Measurements from ENCODE around the gene CHGA.

CHGA gene

DNA sequence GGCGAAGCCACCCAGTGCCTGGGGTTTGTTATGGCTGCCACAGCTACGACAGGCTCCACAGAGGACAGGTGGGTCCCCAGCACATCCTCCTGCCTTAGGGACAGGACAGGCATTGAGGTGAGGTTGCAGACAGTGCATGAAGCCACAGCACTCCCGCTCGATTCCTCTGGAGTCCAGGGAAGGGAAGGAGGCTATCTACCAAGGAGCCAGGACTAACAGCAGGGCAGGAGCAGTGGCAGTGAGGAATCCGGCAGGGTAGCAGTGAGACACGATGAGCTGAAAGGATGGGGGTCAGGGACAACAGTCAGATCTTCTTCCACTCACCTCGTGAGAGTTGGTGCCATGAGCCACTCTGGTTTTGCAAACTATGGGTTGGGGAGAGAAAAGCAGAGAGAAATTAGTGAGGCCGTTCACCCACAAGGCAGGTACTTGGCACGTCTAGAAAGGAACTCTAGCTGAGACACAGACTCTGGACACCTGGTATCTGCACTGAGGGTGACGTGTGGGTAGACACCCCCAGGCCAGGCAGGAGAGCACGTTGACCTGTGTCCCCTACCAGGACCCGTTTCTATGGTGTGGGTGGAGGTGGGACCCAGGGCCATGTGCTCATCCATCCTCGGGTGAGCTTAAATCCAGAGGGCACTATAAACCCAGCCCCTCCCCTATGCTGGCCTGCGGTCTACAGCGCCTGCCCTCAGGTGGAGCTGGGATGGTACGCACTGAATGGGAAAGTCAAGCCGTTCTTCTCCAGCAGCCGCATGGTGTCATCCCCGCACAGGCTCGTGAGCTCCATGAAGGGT is 39.3 kb downstream of the CHGA start:
- no peak for DNase-seq

DNA sequence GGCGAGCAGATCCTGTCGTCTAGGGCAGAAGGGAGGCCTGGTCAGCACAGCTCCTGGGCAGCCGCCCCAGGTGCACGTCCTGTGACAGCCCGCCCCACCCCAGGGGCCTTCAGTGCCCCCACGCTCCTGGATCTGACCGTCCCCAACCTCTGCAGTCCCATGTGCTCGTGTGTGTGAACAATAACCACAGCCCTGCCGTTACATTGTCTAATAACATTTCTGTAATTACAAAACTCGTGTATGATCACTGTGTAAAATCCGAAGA is 39.8 kb downstream of the CHGA start:
- no peak for DNase-seq

DNA sequence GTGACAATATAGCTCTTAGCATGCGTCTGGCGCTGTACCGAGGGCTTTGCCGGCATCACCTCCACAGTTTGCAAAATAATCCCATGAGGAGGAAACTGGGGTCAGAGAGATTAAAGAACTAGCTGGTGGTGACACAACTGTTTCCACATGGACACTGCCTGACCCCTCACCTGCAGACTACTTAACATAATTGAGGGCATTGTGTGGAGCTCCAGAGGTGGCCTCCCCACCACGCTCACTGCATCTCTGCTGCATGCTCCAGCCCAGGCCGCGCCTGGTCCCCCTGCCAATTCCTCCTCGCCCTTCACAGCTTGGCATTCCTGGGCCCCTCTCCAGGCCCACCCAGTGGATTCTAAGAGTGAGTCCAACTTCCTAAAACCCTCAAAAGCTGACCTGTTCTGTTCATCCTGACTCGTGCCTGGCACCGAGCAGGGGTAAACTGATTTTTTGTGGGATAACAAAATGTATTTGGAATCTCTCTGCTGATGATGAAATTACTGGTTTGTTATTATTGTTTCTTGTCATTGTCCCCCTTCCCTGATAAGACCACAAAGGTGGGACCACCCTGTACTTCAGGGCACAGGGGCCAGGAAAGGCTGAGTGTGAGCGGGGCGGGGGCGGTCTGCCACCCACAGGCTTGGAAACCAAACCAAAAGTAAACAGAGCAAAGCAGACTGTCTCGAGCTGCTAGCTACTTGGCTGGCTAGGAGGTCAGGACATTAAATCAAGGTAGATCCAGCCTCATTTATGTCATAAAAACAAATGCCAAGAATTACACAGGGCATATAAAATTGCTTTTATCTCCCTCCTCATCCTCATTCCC is 40.6 kb downstream of the CHGA start:
- DNase-seq = no peak

DNA sequence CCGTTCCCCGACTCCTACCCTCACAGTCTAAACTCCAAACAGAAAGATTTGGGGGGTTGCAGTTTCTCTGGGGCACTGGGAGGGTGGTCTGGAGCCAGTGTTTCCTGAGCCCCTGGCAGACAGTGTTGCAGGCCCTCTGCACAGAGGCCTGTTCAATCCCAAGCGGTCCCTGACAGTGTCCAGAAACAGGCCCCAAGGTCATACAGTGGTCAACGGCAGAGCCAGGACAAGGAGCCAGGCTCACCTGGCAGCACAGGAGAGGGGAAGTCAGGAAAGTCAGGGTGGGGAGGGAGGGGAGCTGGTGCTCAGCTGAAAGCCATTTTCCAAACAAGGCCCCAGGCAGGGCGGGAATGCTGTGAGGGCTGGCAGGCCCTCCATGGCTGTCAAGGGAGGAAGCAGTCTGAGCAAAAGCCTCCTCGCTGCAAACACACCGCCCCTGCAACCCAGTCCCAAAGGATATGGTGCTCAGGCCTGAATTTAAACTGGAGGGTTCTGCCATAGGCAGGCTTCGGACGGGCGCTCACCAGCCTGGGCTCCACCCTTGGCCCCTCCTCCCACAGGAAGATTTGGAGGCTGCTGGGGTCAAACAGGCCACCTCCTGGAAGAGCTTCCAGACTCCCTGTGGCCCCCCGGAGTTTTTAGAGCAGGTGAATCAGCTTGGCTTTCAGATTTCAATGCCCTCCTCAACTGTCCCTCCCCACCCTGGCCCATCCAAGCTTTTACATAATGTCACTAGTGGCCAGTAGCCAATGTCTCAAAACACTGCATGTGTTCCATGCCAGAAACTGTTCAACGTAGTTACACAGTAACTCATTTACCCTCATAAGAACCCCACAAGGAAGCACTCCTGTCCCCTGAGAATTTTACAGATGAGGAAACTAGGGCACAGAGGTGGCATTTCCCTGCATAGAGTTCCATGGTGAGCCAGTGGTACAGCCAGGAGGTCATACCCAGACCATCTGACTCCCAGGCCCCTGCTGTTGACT is 41.5 kb downstream of the CHGA start:
- DNase-seq = no peak

- DNase-seq = no peak
These were observed 42.3 kb downstream of the CHGA start for GRCh38 chr14:92965281-92965680.

GRCh38 chr14:92967346-92967926 is 44.5 kb downstream of the CHGA start:
- DNase-seq = no peak

DNA sequence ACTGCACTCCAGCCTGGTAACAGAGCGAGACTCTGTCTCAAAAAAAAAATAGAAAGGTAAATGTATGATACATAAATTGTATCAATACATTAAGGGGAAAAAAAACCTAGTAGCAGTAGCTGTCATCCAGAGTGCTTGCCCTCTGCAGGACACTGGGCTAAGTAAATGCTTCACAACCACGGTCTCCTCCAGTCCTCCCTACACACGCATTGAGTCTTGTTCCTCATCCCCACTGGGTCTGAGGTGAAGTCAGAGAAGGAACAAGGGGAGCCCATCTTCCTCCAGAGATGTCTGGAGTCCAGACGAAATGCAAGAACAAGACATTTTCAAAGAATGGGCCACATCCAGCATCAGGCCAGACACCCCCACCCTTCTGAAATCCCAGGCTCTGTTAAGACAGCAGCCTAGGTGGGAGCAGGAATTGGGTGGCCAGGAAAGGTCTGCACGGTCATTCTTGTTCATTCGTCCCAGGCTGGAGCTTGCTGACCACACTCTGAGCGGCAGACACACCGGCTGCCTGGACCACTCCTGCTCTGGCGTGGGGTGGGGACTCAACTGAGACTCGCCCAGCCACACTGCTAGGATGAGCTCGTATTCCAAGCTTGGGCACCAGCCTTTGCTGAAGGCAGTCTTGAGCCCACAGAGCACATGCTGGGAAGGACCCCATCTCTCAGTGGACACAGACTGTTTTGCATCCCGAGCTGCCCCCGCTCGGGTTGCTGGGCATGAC is 45.5 kb downstream of the CHGA start:
- no peak for DNase-seq

DNA sequence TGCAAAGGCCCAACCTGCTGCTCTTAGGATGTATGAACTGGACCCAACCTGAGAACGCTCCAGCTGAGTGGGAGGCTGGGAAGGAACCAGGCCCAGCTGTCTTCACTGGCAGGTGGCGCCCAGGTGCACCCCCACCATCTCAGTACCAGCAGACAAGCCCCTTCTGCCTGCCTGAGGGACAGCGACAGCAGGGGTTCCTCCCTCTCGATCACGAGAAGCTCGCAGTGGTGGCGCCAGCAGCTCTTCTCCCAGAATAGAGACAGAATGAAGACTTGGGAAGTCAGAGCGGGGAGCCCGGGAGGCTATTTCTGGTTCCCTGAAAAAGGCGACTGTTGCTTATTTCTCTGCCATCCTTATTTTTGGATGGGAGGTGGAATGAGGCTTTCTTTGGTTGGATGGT is 46.5 kb downstream of the CHGA start:
- DNase-seq = no peak

GRCh38 chr14:92969871-92970270 is 46.9 kb downstream of the CHGA start:
- DNase-seq = no peak

DNA sequence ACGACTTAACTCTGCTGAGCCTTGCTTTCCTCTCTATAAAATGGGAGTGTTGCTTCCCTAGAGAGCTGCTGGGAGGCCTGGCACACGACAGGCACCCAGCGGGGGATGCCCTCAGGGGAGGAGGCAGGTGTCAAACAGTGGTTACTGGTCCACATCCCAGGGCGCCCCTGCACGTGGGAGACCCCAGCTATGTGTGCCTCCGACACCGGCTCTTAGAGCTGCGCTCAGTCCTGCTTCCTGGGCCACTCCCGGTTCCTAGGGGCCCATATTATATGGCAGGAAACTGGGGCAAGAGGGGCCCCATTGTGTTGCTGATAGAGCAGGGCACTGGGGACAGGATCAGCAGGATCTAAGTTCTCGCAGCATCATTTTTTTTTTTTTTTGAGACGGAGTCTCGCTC is 47.3 kb downstream of the CHGA start:
- DNase-seq = no peak

DNA sequence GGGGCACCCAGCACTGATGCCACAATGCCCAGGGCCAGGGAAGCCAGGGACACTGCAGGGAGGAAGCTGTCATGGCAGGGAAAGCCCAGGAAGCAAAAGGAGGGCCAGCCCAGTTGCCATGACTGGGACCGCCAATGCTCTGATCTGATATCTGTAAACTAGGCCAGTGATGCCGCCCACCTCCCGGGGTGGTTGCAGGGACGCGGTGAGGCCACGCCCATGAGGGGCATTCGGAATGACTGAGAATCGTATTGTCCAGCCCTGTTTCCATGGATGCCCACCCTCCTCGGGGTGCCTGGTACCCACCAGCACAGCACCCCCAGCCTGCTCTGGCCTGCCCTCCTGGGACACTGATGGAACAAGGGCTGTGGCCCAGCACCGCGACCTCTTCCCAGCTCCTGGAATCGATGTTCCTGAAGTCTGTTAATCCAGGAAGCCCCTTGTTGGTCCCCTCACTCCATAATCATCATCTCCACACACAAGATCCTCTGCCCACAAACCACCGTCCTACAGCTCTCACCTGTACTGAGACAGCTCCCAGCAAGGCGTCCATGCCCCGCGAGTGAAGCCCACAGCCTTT is 48.7 kb downstream of the CHGA start:
- DNase-seq = no peak

DNA sequence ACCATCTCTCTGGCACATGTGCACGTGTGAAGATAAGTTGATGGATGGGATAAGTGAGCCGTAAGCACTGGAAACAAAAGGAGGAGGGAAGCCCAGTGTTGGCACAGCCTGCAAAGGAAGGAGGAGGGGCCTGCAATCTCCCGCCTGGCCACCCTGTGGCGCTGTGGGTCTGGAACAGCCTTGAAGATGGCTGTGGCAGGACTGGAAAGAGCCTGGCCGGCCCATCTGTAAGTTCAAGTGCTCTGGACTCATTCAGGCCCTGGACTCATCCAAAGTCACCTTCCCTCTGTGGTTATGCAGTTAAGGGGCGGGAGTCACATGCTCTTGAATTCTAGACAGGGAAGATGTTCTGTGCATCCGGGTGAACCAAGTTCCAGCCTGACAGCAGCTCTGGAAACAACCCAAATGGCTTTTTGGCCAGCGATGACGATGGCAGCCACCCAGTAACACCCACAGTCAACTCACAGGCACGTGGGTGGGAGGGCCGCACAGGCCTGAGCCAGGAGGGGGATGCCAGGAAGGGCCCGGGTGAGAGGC is 50.4 kb downstream of the CHGA start:
- DNase-seq = no peak

DNA sequence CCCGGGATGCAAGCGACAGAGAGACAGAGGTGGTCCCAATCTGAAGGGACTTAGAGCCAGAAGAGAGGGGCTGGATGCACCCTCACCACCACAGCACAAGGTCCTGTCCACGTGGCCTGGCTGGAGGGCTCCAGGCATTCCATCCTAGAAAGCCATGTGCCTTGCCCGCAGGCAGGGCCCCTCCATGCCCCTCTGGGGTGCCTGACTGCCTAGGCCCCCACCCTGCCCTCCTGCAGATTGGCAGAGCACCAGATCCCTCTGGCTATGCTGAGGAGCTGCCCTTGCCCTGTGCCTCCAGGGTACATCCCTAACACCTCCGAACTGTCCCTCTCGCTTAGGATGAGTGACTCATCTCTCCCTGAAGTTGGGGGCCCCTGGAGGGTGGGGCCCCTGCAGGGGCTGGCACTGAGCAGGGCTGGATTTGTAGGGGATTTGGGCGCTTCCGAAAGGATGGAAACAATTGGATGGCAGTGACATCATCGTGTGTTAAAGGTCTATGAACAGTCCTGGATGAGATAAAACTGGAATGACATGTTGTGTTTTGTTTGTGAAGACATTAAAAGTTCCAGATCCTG is 50.9 kb downstream of the CHGA start:
- no peak for DNase-seq

DNA sequence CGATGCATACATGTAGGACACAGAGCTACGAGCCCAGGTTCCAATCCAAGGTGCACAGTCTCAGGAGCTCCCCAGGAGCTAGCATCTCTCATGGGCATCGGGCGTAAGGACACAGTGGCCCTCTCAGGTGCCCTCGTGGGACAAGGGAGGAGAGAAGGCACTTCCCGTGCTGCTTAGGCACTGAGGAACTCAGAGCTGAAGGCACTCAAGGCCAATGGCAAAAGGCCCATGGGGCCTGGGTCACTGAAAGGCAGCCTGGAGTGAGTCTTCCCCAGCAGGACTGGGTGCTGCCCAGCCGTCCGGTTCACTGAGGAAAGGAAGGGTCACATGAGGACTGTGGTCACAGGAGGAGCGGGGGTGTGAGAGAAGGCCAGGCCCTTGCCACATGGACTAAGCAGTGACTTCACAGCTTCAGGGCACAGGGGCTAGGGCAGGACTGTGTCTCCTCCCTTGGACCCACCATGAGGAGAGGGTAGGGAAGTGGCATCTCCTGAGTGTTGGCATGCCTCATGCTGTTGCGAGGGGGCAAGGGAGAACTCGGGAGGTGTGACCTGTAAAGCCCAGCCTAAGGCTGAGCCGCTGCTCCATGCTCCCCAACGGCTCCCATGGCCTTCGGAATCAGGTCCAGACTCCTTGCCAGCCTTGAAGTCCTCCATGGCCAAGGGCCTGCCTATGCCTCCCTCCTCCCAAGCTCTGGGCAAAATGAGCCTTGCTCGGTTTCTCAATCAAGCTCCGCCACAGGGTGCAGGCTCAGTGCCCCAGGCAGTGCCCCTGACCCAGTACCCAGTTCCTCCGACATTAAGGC is 51.8 kb downstream of the CHGA start:
- no peak for DNase-seq

GRCh38 chr14:92976268-92976667 is 53.3 kb downstream of the CHGA start:
- no peak for DNase-seq

- no peak for DNase-seq
These were observed 55.5 kb downstream of the CHGA start for GRCh38 chr14:92978229-92979021.

- DNase-seq = no peak
These were observed 57.9 kb downstream of the CHGA start for GRCh38 chr14:92980866-92981265.

- no peak for DNase-seq
These were observed 58.8 kb downstream of the CHGA start for GRCh38 chr14:92981726-92982125.

DNA sequence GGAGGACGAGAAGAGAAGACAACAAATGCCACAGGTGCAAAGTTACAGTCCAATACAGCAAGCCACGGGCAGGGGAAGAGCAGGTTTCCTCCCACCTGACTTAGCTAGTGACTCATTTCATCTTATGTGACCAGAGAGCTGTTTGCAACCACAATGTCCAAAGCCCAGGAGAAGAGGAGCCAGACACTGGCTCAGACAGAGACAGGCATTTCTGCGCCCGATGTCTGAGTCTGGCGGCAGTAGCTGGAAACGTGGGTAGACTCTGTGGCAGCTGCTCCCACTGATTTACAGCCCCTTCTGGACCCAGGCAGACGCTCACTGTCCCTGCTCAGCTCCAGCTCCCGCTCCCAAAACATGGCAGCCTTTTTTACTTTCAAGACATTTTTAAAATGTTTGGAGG is 60.0 kb downstream of the CHGA start:
- DNase-seq = no peak
